K562 (cell line): Measurements from ENCODE around the gene TMEM167B. TPM values are rescaled to one million over a fixed set of nuclear protein-coding genes. Genes with fewer than 3 reads are reported as not detected.

Experiments
- ERF ChIP-seq: fragments of 450-650 bp; formaldehyde crosslinking; IDR thresholded peaks from 2 replicates; pipeline ENCODE4 v1.4.0; 2020; ENCODE audit warnings: mild to moderate bottlenecking, mixed read lengths
- FOXM1 ChIP-seq, 2 experiments: fragments of 450-650 bp in 1 of 2; sonication (generic) in 1 of 2; formaldehyde crosslinking in 1 of 2; IDR thresholded peaks; 2 replicates each; pipeline versions ENCODE4 v1.6.1 to v1.9.0; 2017 to 2022; ENCODE audit warnings: low read depth in 2 of 2, mild to moderate bottlenecking in 2 of 2, missing genetic modification reagents in 1 of 2, moderate library complexity in 1 of 2
- GABPB2 ChIP-seq: fragments of 250-450 bp; sonication (Bioruptor Pico); conservative IDR thresholded peaks from 2 replicates; pipeline ENCODE4 v1.5.1; 2021; ENCODE audit warnings: mild to moderate bottlenecking
- KDM4B ChIP-seq, 2 experiments: fragments of 450-650 bp in 1 of 2; sonication (generic) in 1 of 2; IDR thresholded peaks; 2 replicates each; pipeline ENCODE4 v1.6.1; 2016 to 2017; ENCODE audit warnings: borderline replicate concordance in 2 of 2, antibody characterized with exemption in 1 of 2, low read depth in 1 of 2, mild to moderate bottlenecking in 1 of 2
- MCM5 ChIP-seq: fragments of 450-650 bp; IDR thresholded peaks from 2 replicates; pipeline ENCODE4 v1.6.1; 2016; ENCODE audit warnings: low read depth
- NCOA2 ChIP-seq, 2 experiments: fragments of 450-650 bp; IDR thresholded peaks; 2 replicates each; pipeline ENCODE4 v1.6.1; 2018; ENCODE audit warnings: mild to moderate bottlenecking in 2 of 2, moderate library complexity in 1 of 2; ENCODE audit not compliant: partially characterized antibody in 2 of 2
- RBM25 ChIP-seq: fragments of 200-400 bp; formaldehyde crosslinking; IDR thresholded peaks from 2 replicates; pipeline ENCODE4 v1.6.1; 2018; ENCODE audit warnings: low read length, low read depth, moderate library complexity; ENCODE audit not compliant: severe bottlenecking
- RFX5 ChIP-seq: IDR thresholded peaks from 2 replicates; pipeline ENCODE4 v1.6.1; 2011; ENCODE audit warnings: low read depth, mild to moderate bottlenecking, improper control_type of control experiment, low read length
- SMARCB1 ChIP-seq: IDR thresholded peaks from 2 replicates; pipeline ENCODE4 v1.6.1; 2011; ENCODE audit warnings: improper control_type of control experiment, low read depth; ENCODE audit not compliant: insufficient read length
- SNRNP70 ChIP-seq: fragments of 200-400 bp; formaldehyde crosslinking; optimal IDR thresholded peaks from 2 replicates; pipeline ENCODE3; 2017; ENCODE audit warnings: low read depth, low read length
- THRAP3 ChIP-seq: fragments of 450-650 bp; IDR thresholded peaks from 2 replicates; pipeline ENCODE4 v1.6.1; 2016; ENCODE audit warnings: mild to moderate bottlenecking, inconsistent platforms, borderline replicate concordance
- XRCC4 ChIP-seq: IDR thresholded peaks from one replicate; pipeline ENCODE4 v1.6.1; 2011; ENCODE audit not compliant: insufficient read depth, insufficient read length; ENCODE audit errors: extremely low read depth
- ZFP30 ChIP-seq: fragments of 250-450 bp; sonication (Bioruptor Pico); IDR thresholded peaks from 2 replicates; pipeline ENCODE4 v1.8.0; 2022; ENCODE audit warnings: moderate library complexity, mild to moderate bottlenecking, inconsistent platforms, borderline replicate concordance
- ZNF23 ChIP-seq: fragments of 250-450 bp; sonication (Bioruptor Pico); IDR thresholded peaks from 2 replicates; pipeline ENCODE4 v1.4.0; 2020; ENCODE audit warnings: mild to moderate bottlenecking
- ZNF324 ChIP-seq: fragments of 250-450 bp; sonication (Bioruptor Pico); IDR thresholded peaks from 2 replicates; pipeline ENCODE4 v1.4.0; 2020; ENCODE audit warnings: mild to moderate bottlenecking
- ZNF785 ChIP-seq: fragments of 250-450 bp; sonication (Bioruptor Pico); IDR thresholded peaks from 2 replicates; pipeline ENCODE4 v1.4.0; 2020; ENCODE audit warnings: mild to moderate bottlenecking
- polyA plus RNA-seq, 8 experiments: library from polyadenylated mRNA; depleted of rRNA in 4 of 8; stranded (reverse) in 5 of 8; unstranded in 3 of 8; fragments of >200 nt; fragmentation: Nextera tagmentation in 2 of 8; fragmentation: Illumina TruSeq in 1 of 8; extraction: Ambion mirVana in 2 of 8; extraction: Trizol in 1 of 8; gene quantifications; 2 replicates each; pipeline versions ENCODE4 v1.2.1 to v1.2.3, GENCODE V29; 2011 to 2014; ENCODE audit warnings: inconsistent platforms in 1 of 8, missing spikeins in 1 of 8
- total RNA-seq, 7 experiments: library from RNA; depleted of rRNA in 6 of 7; stranded (reverse); fragments of >200 nt in 6 of 7; fragmentation: Illumina TruSeq in 2 of 7; extraction: Trizol in 2 of 7; gene quantifications; 2 replicates each; pipeline versions ENCODE4 v1.2.1 to v1.2.3, GENCODE V29; 2011 to 2021; ENCODE audit warnings: low replicate concordance in 1 of 7
- TF ChIP-seq, protein P1 (sequence below): fragments of 250-450 bp; sonication (Bioruptor Pico); IDR thresholded peaks from 2 replicates; pipeline ENCODE4 v1.4.0; 2020
- TF ChIP-seq, protein P2 (sequence below): fragments of 450-650 bp; IDR thresholded peaks from 2 replicates; pipeline ENCODE4 v1.6.1; 2016; ENCODE audit warnings: antibody characterized with exemption
- TF ChIP-seq, protein P3 (sequence below): sonication (generic); formaldehyde crosslinking; IDR thresholded peaks from 2 replicates; pipeline ENCODE4 v1.8.0; 2023; ENCODE audit warnings: mild to moderate bottlenecking, missing genetic modification reagents

The TMEM167B gene
- total and polyA plus RNA-seq, 9 of the 15 experiments (the other 6 are each of a cell fraction or from before 2014, with no cell fraction given), result 17.2 to 36.4 (median 32.2) TPM

DNA sequence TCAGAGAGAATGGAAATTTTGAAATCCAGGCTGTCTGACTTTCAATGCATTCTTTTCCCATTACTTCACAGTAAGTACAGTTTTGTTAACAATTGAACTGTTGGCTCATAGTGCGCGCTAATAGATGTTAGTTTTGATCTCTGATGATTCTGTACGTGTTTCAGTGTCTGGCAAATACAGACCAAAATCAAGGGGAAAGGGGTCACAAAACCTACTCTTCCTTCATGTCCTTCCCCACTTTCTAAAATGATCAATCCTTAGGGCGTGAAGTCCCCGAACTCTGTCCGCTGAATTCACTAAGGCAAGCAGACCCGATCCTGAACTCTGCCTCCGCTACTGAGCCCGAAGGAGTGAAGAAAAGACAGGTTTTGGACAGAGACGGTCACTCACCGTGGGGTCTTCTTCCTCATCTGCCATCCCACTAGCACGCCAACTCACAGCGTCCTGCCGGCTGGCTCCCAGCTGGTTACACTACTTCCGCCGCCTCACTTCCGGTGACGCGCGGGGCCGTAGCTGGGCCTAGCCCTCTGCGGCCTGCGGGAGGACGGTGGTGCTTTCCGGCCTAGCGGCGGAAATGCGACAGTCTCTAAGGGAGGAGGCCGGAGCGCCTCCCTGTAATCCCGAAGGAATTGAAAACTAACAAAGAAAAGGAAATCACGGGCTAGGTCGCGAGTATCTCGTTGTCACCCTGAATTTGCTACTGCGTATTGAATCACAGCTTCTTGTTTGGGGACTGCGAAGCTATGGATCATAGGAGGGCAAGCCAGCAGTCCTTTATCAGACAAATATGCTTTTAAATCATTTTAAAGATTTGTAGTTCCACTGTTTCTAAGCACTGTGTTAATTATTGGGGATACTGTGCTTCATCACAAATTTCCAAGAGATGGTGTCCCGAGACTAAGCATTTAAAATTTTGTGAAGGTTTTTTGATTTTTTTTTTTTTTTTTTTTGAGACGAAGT, 14.8 kb upstream of the TMEM167B start, which contains the start of gene TAF13 (continued):
- TF ChIP-seq RFX5, result no peak
- TF ChIP-seq NCOA2 (IDR thresholded peaks at IDR 0.05; ENCODE audit: partially characterized antibody in 2 of 2), result no peak
- no peak for TF ChIP-seq ZNF785
- TF ChIP-seq, protein P1, sequence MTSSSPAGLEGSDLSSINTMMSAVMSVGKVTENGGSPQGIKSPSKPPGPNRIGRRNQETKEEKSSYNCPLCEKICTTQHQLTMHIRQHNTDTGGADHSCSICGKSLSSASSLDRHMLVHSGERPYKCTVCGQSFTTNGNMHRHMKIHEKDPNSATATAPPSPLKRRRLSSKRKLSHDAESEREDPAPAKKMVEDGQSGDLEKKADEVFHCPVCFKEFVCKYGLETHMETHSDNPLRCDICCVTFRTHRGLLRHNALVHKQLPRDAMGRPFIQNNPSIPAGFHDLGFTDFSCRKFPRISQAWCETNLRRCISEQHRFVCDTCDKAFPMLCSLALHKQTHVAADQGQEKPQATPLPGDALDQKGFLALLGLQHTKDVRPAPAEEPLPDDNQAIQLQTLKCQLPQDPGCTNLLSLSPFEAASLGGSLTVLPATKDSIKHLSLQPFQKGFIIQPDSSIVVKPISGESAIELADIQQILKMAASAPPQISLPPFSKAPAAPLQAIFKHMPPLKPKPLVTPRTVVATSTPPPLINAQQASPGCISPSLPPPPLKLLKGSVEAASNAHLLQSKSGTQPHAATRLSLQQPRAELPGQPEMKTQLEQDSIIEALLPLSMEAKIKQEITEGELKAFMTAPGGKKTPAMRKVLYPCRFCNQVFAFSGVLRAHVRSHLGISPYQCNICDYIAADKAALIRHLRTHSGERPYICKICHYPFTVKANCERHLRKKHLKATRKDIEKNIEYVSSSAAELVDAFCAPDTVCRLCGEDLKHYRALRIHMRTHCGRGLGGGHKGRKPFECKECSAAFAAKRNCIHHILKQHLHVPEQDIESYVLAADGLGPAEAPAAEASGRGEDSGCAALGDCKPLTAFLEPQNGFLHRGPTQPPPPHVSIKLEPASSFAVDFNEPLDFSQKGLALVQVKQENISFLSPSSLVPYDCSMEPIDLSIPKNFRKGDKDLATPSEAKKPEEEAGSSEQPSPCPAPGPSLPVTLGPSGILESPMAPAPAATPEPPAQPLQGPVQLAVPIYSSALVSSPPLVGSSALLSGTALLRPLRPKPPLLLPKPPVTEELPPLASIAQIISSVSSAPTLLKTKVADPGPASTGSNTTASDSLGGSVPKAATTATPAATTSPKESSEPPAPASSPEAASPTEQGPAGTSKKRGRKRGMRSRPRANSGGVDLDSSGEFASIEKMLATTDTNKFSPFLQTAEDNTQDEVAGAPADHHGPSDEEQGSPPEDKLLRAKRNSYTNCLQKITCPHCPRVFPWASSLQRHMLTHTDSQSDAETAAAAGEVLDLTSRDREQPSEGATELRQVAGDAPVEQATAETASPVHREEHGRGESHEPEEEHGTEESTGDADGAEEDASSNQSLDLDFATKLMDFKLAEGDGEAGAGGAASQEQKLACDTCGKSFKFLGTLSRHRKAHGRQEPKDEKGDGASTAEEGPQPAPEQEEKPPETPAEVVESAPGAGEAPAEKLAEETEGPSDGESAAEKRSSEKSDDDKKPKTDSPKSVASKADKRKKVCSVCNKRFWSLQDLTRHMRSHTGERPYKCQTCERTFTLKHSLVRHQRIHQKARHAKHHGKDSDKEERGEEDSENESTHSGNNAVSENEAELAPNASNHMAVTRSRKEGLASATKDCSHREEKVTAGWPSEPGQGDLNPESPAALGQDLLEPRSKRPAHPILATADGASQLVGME (CRISPR knock-in tag), result no peak
- TF ChIP-seq FOXM1 (IDR thresholded peaks at IDR 0.05; ENCODE audit: low read depth), result peak; percentile 68
- TF ChIP-seq FOXM1 (CRISPR knock-in tag; IDR thresholded peaks at IDR 0.05; ENCODE audit: low read depth), result no peak
- no peak for TF ChIP-seq ZNF23
- TF ChIP-seq ZFP30 (CRISPR knock-in tag), result no peak
- no peak for TF ChIP-seq XRCC4
- TF ChIP-seq SNRNP70, result no peak
- TF ChIP-seq, protein P2, sequence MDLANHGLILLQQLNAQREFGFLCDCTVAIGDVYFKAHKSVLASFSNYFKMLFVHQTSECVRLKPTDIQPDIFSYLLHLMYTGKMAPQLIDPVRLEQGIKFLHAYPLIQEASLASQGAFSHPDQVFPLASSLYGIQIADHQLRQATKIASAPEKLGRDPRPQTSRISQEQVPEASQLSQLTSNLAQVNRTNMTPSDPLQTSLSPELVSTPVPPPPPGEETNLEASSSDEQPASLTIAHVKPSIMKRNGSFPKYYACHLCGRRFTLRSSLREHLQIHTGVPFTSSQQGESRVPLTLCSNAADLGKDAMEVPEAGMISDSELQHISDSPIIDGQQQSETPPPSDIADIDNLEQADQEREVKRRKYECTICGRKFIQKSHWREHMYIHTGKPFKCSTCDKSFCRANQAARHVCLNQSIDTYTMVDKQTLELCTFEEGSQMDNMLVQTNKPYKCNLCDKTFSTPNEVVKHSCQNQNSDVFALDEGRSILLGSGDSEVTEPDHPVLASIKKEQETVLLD, result peak; percentile 76
- TF ChIP-seq THRAP3, result no peak
- 0 out of 2 replicates have a peak, but pooled peaks have one; percentile 38 for TF ChIP-seq ERF (CRISPR knock-in tag)
- TF ChIP-seq RBM25, result no peak
- TF ChIP-seq MCM5, result no peak
- TF ChIP-seq, protein P3, sequence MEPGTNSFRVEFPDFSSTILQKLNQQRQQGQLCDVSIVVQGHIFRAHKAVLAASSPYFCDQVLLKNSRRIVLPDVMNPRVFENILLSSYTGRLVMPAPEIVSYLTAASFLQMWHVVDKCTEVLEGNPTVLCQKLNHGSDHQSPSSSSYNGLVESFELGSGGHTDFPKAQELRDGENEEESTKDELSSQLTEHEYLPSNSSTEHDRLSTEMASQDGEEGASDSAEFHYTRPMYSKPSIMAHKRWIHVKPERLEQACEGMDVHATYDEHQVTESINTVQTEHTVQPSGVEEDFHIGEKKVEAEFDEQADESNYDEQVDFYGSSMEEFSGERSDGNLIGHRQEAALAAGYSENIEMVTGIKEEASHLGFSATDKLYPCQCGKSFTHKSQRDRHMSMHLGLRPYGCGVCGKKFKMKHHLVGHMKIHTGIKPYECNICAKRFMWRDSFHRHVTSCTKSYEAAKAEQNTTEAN (CRISPR knock-in tag), result no peak
- no peak for TF ChIP-seq SMARCB1
- peak in 1 of 2 experiments; percentile 95; a peak in 2 of 4 replicates for TF ChIP-seq KDM4B (IDR thresholded peaks at IDR 0.05; ENCODE audit: borderline replicate concordance in 2 of 2, low read depth in 1 of 2)
- TF ChIP-seq GABPB2 (CRISPR knock-in tag), result no peak
- TF ChIP-seq ZNF324 (CRISPR knock-in tag), result no peak
